ENCODE measurements around the gene CCNY. TPM values are rescaled to one million over a fixed set of nuclear protein-coding genes. Genes with fewer than 3 reads are reported as not detected.

CCNY gene
- total and polyA plus RNA-seq, 12 donors: 26.0 to 99.4 (median 88.9) TPM

GRCh38 chr10:35562427-35562826 is 226.1 kb downstream of the CCNY start:
- H3K4me1 ChIP-seq: peaks cover 17 to 60% (median 54%) of the 10 kb centered on the region in 9 donors
- intact Hi-C loops (cut with DNase I): loop anchor here in 7 of 10 donors (2.0 to 10.0 kb wide), 13 partner anchors 68 to 438 kb away; partner anchors contain the start of genes CCNY (in 5 of the 7) and CREM (in 1 of the 7)
- H3K9me3 ChIP-seq: no peaks in the 10 kb centered on the region
- DNase-seq (no peak), ATAC-seq (no peak)
- 98 to 100% methylated on average over 1 of the region's 1 CpG for WGBS, 2 donors
- no peak overlapping the region for H3K4me3 ChIP-seq
- no peaks in the 10 kb centered on the region for H3K27me3 ChIP-seq
- H3K27ac ChIP-seq: peak overlapping the region in 5 of 10 donors; percentile 2 to 79 (median 5)
- peaks cover 0 to 47% (median 4%) of the 10 kb centered on the region in 9 donors for H3K36me3 ChIP-seq
- no peak for TF ChIP-seq CTCF (IDR thresholded peaks at IDR 0.05)

DNA sequence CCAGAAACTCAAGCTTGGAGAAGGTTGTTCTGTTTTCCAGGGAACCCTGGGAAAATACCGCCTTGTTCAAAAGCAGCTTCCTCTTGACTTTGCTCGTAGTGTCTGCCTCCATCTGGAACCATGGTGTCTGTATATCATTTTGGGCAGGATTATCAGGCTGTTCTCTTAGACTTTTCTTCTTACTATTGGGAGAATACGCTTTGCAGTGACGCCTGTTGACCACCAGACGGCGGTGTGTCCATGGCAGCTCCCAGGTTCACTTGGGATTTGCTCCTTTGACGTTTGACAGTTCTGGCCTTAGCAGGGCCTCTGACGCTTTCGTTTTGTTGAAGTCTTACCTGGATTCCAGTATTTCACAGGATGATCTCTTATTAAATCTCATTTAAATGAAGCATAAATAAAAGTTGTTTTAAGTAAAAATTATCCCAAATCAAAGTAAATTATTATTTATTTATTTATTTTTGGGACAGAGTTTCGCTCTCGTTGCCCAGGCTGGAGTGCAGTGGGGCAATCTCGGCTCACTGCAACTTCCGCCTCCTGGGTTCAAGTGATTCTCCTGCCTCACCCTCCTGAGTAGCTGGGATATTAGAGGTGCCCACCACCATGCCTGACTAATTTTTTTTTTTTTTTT is 227.1 kb downstream of the CCNY start:
- Histone ChIP-seq H3K4me3 (no peak overlapping the region), H3K4me1 (peaks cover 17 to 60% (median 54%) of the 10 kb centered on the region in 9 donors)

DNA sequence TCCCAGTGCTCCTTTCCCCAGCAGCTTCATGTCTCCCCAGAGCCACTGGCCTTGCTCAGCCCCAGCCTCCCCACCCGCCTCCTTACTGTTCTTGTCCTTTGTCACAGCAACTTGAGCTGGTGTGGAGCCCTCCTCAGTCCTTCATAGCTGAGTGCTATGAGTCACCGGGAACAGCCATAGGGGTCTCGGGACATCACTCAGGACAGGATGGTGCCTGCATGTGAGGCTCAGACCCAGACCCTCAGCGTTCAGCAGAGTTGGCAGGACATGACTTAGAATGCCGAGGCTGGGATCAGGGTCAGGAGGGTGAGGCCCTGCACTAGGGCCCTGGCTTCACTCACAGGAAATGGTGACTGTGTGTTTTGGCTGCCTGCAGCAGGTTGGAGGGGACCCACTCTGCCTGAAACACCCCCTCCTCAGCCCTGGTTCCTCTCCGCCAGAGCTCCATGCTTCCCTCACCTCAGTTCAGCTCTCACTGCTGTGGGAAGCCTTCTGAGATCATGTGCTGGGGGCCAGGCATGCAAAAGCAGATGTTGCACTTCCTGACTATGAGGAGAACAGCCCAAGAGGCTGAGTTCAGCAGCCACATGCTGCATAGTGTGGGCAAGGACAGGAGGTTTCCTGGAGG is 228.1 kb downstream of the CCNY start:
- TF ChIP-seq CTCF (IDR thresholded peaks at IDR 0.05): no peak
- Histone ChIP-seq H3K9me3 (no peaks in the 10 kb centered on the region), H3K4me3 (no peak overlapping the region), H3K27me3 (no peaks in the 10 kb centered on the region), H3K36me3 (peaks cover 0 to 55% (median 20%) of the 10 kb centered on the region in 9 donors), H3K4me1 (peaks cover 17 to 64% (median 54%) of the 10 kb centered on the region in 9 donors), H3K27ac (peak overlapping the region in 9 of 10 donors; percentile 49 to 79 (median 64))
- peak in 1 of 2 donors; percentile 29 for DNase-seq
- intact Hi-C loops (cut with DNase I): loop anchor here in 8 of 10 donors (2.0 to 10.0 kb wide), 13 partner anchors 70 to 440 kb away; partner anchors contain the start of genes CCNY (in 4 of the 8) and CREM (in 1 of the 8)
- ATAC-seq: peak; percentile 41 to 66 (median 62)
- WGBS, 2 donors: 36 to 41% methylated on average over 6 of the region's 6 CpGs

More for the DNA sequence above, 227.1 kb downstream of the CCNY start:
- peak in 4 of 8 donors; percentile 13 to 56 (median 26) for ATAC-seq
- peak; percentile 50 to 55 for DNase-seq
- peak overlapping the region in 5 of 10 donors; percentile 63 to 79 (median 67) for H3K27ac ChIP-seq
- H3K9me3 ChIP-seq: no peaks in the 10 kb centered on the region
- peak; percentile 89 to 100 (median 93) for TF ChIP-seq CTCF (IDR thresholded peaks at IDR 0.05)
- intact Hi-C loops (cut with DNase I): loop anchor here in 7 of 10 donors (2.0 to 10.0 kb wide), 13 partner anchors 69 to 439 kb away; partner anchors contain the start of genes CCNY (in 5 of the 7) and CREM (in 1 of the 7)
- H3K36me3 ChIP-seq: peaks cover 0 to 48% (median 9%) of the 10 kb centered on the region in 9 donors
- 45 to 46% methylated on average over 13 of the region's 13 CpGs for WGBS, 2 donors
- no peaks in the 10 kb centered on the region for H3K27me3 ChIP-seq

GRCh38 chr10:35565602-35566081 is 229.3 kb downstream of the CCNY start:
- WGBS, 2 donors: 12 to 21% methylated on average over 8 of the region's 8 CpGs
- ATAC-seq (peak; percentile 37 to 78 (median 69)), DNase-seq (peak; percentile 32)
- Histone ChIP-seq H3K4me1 (peaks cover 17 to 71% (median 54%) of the 10 kb centered on the region in 9 donors), H3K4me3 (no peak overlapping the region), H3K9me3 (no peaks in the 10 kb centered on the region), H3K36me3 (peaks cover 0 to 57% (median 20%) of the 10 kb centered on the region in 9 donors), H3K27me3 (no peaks in the 10 kb centered on the region), H3K27ac (peak overlapping the region in 8 of 10 donors; percentile 49 to 79 (median 64))
- peak in 1 of 9 donors; percentile 19 for TF ChIP-seq CTCF (IDR thresholded peaks at IDR 0.05)
- intact Hi-C loops (cut with DNase I): loop anchor here in 7 of 10 donors (2.0 to 10.0 kb wide), 9 partner anchors 71 to 441 kb away; partner anchors contain the start of genes CCNY (in 2 of the 7) and CREM (in 1 of the 7)
